ENCODE results near the gene SNX33. TPM values are rescaled to one million over a fixed set of nuclear protein-coding genes. Genes with fewer than 3 reads are reported as not detected.

Gene SNX33
- total and polyA plus RNA-seq, 2 experiments from 2014 or later: 6.2 to 21.2 TPM

DNA sequence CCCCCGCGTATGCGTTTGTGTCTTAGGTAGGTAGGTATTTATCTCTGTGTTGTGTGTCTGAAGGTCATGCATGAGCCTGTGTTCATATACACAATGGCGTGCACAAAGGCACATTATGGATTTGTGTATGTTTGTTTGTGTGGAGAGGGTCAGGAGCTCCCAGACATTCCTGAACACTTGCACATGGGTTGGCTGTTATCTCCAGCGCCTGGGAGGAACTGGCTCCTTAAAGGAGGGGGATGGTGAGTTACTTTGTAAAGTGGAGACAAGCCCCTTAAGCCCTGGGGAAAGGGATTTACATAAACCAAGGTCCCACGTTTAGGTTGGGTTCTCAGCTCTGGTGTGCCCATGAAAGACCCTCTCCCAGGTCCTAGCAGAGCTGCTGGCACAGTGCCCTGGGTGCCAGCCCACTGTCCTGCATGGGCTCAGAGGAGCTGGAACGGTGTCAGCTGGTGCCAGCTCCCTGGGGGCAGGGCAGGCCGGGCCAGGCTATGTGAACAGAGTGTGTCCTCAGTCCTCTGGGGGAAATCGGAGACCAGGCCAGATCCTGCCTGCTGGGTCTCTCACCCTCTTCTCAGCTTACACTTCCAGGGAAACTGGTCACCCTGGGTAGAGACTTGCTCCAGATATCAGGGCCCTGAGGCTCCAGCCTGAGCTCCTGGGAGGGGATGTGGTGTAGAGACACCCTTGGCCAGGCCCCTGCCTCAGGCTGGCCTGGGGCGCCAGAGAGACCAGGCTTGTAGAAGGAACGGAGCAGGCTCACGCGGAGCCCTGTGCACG is 25.1 kb downstream of the SNX33 start (continued):
- TF ChIP-seq, protein P1, sequence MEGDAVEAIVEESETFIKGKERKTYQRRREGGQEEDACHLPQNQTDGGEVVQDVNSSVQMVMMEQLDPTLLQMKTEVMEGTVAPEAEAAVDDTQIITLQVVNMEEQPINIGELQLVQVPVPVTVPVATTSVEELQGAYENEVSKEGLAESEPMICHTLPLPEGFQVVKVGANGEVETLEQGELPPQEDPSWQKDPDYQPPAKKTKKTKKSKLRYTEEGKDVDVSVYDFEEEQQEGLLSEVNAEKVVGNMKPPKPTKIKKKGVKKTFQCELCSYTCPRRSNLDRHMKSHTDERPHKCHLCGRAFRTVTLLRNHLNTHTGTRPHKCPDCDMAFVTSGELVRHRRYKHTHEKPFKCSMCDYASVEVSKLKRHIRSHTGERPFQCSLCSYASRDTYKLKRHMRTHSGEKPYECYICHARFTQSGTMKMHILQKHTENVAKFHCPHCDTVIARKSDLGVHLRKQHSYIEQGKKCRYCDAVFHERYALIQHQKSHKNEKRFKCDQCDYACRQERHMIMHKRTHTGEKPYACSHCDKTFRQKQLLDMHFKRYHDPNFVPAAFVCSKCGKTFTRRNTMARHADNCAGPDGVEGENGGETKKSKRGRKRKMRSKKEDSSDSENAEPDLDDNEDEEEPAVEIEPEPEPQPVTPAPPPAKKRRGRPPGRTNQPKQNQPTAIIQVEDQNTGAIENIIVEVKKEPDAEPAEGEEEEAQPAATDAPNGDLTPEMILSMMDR (conservative IDR thresholded peaks at IDR 0.05; ENCODE audit: low read depth in 2 of 2): no peak
- TF ChIP-seq EZH2phosphoT487 (IDR thresholded peaks at IDR 0.05; ENCODE audit: unreplicated experiment) (no peak), STAT1 (IDR thresholded peaks at IDR 0.05; ENCODE audit: unreplicated experiment) (no peak)

DNA sequence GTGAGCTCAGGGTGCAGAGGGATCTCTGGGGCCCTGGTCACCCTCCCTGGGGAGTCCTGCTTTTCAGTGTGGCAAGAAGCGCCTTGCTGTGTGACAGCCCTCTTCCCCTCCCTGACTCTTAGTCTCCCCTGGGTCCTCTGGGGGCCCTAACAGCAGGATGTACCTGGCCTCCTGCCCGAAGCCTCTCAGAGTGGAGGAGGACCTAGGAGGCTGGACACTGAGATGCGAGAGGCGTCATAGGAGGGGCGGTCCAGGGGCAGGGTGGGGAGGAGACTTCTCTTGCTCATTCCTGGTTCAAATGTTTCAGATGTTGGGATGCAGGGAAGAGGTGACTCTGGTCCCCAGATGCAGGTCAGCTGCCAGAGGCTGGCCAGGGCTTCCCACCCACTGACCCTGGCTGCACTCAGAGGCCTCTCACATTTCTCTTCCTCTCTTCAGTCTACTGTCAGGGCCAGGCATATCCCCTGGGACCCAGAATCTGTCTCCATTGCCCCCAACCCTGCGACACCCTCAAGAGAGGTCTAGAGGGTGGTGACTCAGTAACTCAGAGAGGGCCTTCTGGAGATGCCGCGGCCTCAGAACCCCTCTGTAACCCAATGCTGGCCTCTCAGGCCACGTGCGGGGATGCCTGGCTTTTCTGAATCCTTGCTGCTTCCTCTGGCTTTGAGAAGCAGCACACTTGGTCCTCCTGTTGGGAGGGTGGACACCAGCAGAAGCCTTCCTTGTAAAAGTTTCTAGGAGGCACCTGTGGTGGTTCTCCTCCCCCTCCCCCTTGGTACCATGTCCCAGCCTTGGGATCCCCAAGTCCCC is 25.9 kb downstream of the SNX33 start:
- H3K4me1 ChIP-seq (ENCODE audit: insufficient read depth): peaks cover 15% of the 10 kb centered on the region; the same call in 1 of the 2 replicates
- no peaks in the 10 kb centered on the region for H3K9me2 ChIP-seq (ENCODE audit: insufficient read depth)
- H3K4me3 ChIP-seq: no peak overlapping the region
- no peak overlapping the region for H2AFZ ChIP-seq
- Mint-ChIP-seq H3K4me3 (no peak overlapping the region), H3K36me3 (ENCODE audit: low read depth) (no peaks in the 10 kb centered on the region; the same call in 2 of the 3 replicates), H3K27me3 (ENCODE audit: insufficient read depth, low read depth, poor library complexity) (peaks cover 13% of the 10 kb centered on the region), H3K9me3 (no peaks in the 10 kb centered on the region), H3K27ac (no peak overlapping the region; the same call in 1 of the 2 replicates), H3K4me1 (peaks cover 22% of the 10 kb centered on the region)
- DNase-seq (ENCODE audit: low spot score) (no peak), ATAC-seq (no peak; the same call in 2 of the 3 replicates)
- H3K27me3 ChIP-seq (ENCODE audit: insufficient read depth): no peaks in the 10 kb centered on the region
- no peaks in the 10 kb centered on the region for H4K20me1 ChIP-seq (replicated peaks; ENCODE audit: insufficient read depth)
- H3F3A ChIP-seq (replicated peaks; ENCODE audit: low read depth): 0 out of 2 replicates have a peak, but pooled peaks cover 3% of the 10 kb centered on the region
- no peaks in the 10 kb centered on the region for H3K36me3 ChIP-seq (ENCODE audit: insufficient read depth)
- no peak overlapping the region for H3K4me2 ChIP-seq
- no peak overlapping the region for H3K27ac ChIP-seq (ENCODE audit: low read depth)
- H3K79me2 ChIP-seq (replicated peaks; ENCODE audit: insufficient read depth): no peaks in the 10 kb centered on the region
- TF ChIP-seq STAT1 (IDR thresholded peaks at IDR 0.05; ENCODE audit: unreplicated experiment): no peak
- no peak for TF ChIP-seq ZNF114 (CRISPR knock-in tag; IDR thresholded peaks at IDR 0.05)
- TF ChIP-seq, protein P2, sequence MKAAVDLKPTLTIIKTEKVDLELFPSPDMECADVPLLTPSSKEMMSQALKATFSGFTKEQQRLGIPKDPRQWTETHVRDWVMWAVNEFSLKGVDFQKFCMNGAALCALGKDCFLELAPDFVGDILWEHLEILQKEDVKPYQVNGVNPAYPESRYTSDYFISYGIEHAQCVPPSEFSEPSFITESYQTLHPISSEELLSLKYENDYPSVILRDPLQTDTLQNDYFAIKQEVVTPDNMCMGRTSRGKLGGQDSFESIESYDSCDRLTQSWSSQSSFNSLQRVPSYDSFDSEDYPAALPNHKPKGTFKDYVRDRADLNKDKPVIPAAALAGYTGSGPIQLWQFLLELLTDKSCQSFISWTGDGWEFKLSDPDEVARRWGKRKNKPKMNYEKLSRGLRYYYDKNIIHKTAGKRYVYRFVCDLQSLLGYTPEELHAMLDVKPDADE (IDR thresholded peaks at IDR 0.05): no peak
- no peak for TF ChIP-seq EZH2 (IDR thresholded peaks at IDR 0.05; ENCODE audit: low read depth, unreplicated experiment)
- no peak for TF ChIP-seq JUNB (IDR thresholded peaks at IDR 0.05; ENCODE audit: unreplicated experiment)
- TF ChIP-seq NANOG (IDR thresholded peaks at IDR 0.05; ENCODE audit: borderline replicate concordance): no peak
- TF ChIP-seq EZH2phosphoT487 (IDR thresholded peaks at IDR 0.05; ENCODE audit: unreplicated experiment): no peak
- TF ChIP-seq, protein P3, sequence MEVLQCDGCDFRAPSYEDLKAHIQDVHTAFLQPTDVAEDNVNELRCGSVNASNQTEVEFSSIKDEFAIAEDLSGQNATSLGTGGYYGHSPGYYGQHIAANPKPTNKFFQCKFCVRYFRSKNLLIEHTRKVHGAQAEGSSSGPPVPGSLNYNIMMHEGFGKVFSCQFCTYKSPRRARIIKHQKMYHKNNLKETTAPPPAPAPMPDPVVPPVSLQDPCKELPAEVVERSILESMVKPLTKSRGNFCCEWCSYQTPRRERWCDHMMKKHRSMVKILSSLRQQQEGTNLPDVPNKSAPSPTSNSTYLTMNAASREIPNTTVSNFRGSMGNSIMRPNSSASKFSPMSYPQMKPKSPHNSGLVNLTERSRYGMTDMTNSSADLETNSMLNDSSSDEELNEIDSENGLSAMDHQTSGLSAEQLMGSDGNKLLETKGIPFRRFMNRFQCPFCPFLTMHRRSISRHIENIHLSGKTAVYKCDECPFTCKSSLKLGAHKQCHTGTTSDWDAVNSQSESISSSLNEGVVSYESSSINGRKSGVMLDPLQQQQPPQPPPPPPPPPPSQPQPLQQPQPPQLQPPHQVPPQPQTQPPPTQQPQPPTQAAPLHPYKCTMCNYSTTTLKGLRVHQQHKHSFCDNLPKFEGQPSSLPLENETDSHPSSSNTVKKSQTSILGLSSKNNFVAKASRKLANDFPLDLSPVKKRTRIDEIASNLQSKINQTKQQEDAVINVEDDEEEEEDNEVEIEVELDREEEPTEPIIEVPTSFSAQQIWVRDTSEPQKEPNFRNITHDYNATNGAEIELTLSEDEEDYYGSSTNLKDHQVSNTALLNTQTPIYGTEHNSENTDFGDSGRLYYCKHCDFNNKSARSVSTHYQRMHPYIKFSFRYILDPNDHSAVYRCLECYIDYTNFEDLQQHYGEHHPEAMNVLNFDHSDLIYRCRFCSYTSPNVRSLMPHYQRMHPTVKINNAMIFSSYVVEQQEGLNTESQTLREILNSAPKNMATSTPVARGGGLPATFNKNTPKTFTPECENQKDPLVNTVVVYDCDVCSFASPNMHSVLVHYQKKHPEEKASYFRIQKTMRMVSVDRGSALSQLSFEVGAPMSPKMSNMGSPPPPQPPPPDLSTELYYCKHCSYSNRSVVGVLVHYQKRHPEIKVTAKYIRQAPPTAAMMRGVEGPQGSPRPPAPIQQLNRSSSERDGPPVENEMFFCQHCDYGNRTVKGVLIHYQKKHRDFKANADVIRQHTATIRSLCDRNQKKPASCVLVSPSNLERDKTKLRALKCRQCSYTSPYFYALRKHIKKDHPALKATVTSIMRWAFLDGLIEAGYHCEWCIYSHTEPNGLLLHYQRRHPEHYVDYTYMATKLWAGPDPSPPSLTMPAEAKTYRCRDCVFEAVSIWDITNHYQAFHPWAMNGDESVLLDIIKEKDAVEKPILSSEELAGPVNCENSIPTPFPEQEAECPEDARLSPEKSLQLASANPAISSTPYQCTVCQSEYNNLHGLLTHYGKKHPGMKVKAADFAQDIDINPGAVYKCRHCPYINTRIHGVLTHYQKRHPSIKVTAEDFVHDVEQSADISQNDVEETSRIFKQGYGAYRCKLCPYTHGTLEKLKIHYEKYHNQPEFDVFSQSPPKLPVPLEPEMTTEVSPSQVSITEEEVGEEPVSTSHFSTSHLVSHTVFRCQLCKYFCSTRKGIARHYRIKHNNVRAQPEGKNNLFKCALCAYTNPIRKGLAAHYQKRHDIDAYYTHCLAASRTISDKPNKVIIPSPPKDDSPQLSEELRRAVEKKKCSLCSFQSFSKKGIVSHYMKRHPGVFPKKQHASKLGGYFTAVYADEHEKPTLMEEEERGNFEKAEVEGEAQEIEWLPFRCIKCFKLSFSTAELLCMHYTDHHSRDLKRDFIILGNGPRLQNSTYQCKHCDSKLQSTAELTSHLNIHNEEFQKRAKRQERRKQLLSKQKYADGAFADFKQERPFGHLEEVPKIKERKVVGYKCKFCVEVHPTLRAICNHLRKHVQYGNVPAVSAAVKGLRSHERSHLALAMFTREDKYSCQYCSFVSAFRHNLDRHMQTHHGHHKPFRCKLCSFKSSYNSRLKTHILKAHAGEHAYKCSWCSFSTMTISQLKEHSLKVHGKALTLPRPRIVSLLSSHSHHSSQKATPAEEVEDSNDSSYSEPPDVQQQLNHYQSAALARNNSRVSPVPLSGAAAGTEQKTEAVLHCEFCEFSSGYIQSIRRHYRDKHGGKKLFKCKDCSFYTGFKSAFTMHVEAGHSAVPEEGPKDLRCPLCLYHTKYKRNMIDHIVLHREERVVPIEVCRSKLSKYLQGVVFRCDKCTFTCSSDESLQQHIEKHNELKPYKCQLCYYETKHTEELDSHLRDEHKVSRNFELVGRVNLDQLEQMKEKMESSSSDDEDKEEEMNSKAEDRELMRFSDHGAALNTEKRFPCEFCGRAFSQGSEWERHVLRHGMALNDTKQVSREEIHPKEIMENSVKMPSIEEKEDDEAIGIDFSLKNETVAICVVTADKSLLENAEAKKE (CRISPR knock-in tag; IDR thresholded peaks at IDR 0.05): no peak
- TF ChIP-seq, protein P1 (conservative IDR thresholded peaks at IDR 0.05; ENCODE audit: low read depth in 2 of 2): no peak
- TF ChIP-seq POLR2AphosphoS5 (IDR thresholded peaks at IDR 0.05; ENCODE audit: low read depth): no peak
